H9 (cell line): ENCODE results near the gene FBXO34. TPM values are rescaled to one million over a fixed set of nuclear protein-coding genes. Genes with fewer than 3 reads are reported as not detected.
A peak's percentile ranks its signal among the peaks of the same experiment; 100 is the strongest.
"Not testable (repeated sequence)": the region's sequence is repeated elsewhere in the genome, so short reads cannot be mapped to it uniquely, and the experiment has no call there.

Source experiments
- DNase-seq: peaks from one replicate; pipeline ENCODE4 v3.0.0-alpha.2; 2017
- H2AFZ ChIP-seq: one replicate; pipeline ENCODE4 v1.6.1; 2013; ENCODE audit warnings: mild to moderate bottlenecking, low read length, control low read depth, moderate library complexity
- H2AK5ac ChIP-seq: 2 replicates; pipeline ENCODE4 v1.6.1; 2013; ENCODE audit warnings: low read length, control low read depth, mixed read lengths; ENCODE audit not compliant: insufficient read length
- H2BK120ac ChIP-seq: one replicate; pipeline ENCODE4 v1.6.1; 2013; ENCODE audit warnings: low read depth, mild to moderate bottlenecking, low read length, control low read depth, inconsistent platforms; ENCODE audit not compliant: poor library complexity, severe bottlenecking
- H2BK12ac ChIP-seq: 2 replicates; pipeline ENCODE4 v1.6.1; 2013; ENCODE audit warnings: low read length, control low read depth, mixed read lengths, low read depth; ENCODE audit not compliant: insufficient read length
- H2BK15ac ChIP-seq: 2 replicates; pipeline ENCODE4 v1.6.1; 2013; ENCODE audit warnings: low read depth, low read length, control low read depth
- H2BK20ac ChIP-seq: one replicate; pipeline ENCODE4 v1.6.1; 2013; ENCODE audit warnings: low read depth, mild to moderate bottlenecking, low read length, control low read depth, inconsistent platforms; ENCODE audit not compliant: poor library complexity, severe bottlenecking
- H2BK5ac ChIP-seq: 2 replicates; pipeline ENCODE4 v1.6.1; 2013; ENCODE audit warnings: low read length, control low read depth, mixed read lengths; ENCODE audit not compliant: insufficient read length
- H3K14ac ChIP-seq: 2 replicates; pipeline ENCODE4 v1.6.1; 2013; ENCODE audit warnings: low read length, control low read depth; ENCODE audit not compliant: insufficient read depth
- H3K18ac ChIP-seq: 2 replicates; pipeline ENCODE4 v1.6.1; 2013; ENCODE audit warnings: low read depth, mild to moderate bottlenecking, mixed read lengths, low read length, control low read depth; ENCODE audit not compliant: insufficient read length
- H3K23ac ChIP-seq: 2 replicates; pipeline ENCODE4 v1.6.1; 2013; ENCODE audit warnings: low read length, control low read depth, mixed read lengths, low read depth; ENCODE audit not compliant: insufficient read length
- H3K23me2 ChIP-seq: 2 replicates; pipeline ENCODE4 v1.6.1; 2013; ENCODE audit warnings: low read depth, mild to moderate bottlenecking, mixed read lengths, low read length, control low read depth; ENCODE audit not compliant: insufficient read length, poor library complexity, severe bottlenecking
- H3K27ac ChIP-seq: 2 replicates; pipeline ENCODE4 v1.5.1; 2013; ENCODE audit warnings: low read length, control low read depth, mixed read lengths, low read depth; ENCODE audit not compliant: insufficient read length
- H3K27me3 ChIP-seq: 2 replicates; pipeline ENCODE4 v1.6.1; 2013; ENCODE audit warnings: low read length, control low read depth, inconsistent platforms; ENCODE audit not compliant: insufficient read depth
- H3K4ac ChIP-seq: 2 replicates; pipeline ENCODE4 v1.6.1; 2013; ENCODE audit warnings: low read depth, mild to moderate bottlenecking, control low read depth, inconsistent platforms, low read length, moderate library complexity
- H3K4me1 ChIP-seq: 2 replicates; pipeline ENCODE4 v1.6.1; 2013; ENCODE audit warnings: low read length, control low read depth, inconsistent platforms; ENCODE audit not compliant: insufficient read depth
- H3K4me2 ChIP-seq: 2 replicates; pipeline ENCODE4 v1.6.1; 2013; ENCODE audit warnings: low read length, control low read depth, mixed read lengths; ENCODE audit not compliant: insufficient read length, insufficient read depth
- H3K56ac ChIP-seq: 2 replicates; pipeline ENCODE4 v1.6.1; 2013; ENCODE audit warnings: low read depth, mild to moderate bottlenecking, mixed read lengths, low read length, control low read depth; ENCODE audit not compliant: insufficient read length
- H3K79me1 ChIP-seq: 2 replicates; pipeline ENCODE4 v1.6.1; 2013; ENCODE audit warnings: low read depth, mild to moderate bottlenecking, moderate library complexity, low read length, control low read depth, inconsistent platforms; ENCODE audit not compliant: insufficient read depth, poor library complexity, severe bottlenecking
- H3K79me2 ChIP-seq: 2 replicates; pipeline ENCODE4 v1.6.1; 2013; ENCODE audit warnings: low read length, control low read depth, inconsistent platforms; ENCODE audit not compliant: insufficient read depth
- H3K9ac ChIP-seq: 2 replicates; pipeline ENCODE4 v1.6.1; 2013; ENCODE audit warnings: low read length, control low read depth, mixed read lengths; ENCODE audit not compliant: insufficient read length; ENCODE audit errors: extremely low read depth
- H3K9me3 ChIP-seq: one replicate; pipeline ENCODE4 v1.6.1; 2013; ENCODE audit warnings: low read depth, low read length, inconsistent platforms; ENCODE audit not compliant: control insufficient read depth
- H3T11ph ChIP-seq: one replicate; pipeline ENCODE4 v1.6.1; 2013; ENCODE audit warnings: mild to moderate bottlenecking, low read length, control low read depth, inconsistent platforms
- H4K20me1 ChIP-seq: one replicate; pipeline ENCODE4 v1.6.1; 2013; ENCODE audit not compliant: control insufficient read depth, insufficient read length, insufficient read depth
- H4K5ac ChIP-seq: 2 replicates; pipeline ENCODE4 v1.6.1; 2013; ENCODE audit warnings: low read depth, mild to moderate bottlenecking, mixed read lengths, low read length, control low read depth; ENCODE audit not compliant: insufficient read length
- H4K8ac ChIP-seq: replicated peaks from 2 replicates; pipeline ENCODE4 v1.6.1; 2013; ENCODE audit warnings: low read length, control low read depth, mixed read lengths, low read depth; ENCODE audit not compliant: insufficient read length
- H4K91ac ChIP-seq: 2 replicates; pipeline ENCODE4 v1.6.1; 2013; ENCODE audit warnings: low read depth, mild to moderate bottlenecking, moderate library complexity, mixed read lengths, low read length, control low read depth; ENCODE audit not compliant: insufficient read length
- H3K27ac Mint-ChIP-seq, 3 experiments: 2 replicates in 2 of 3; 3 replicates in 1 of 3; pipeline ENCODE4 v1.8.0; 2020 to 2021; ENCODE audit warnings: mixed read lengths in 3 of 3, mild to moderate bottlenecking in 1 of 3, moderate library complexity in 1 of 3
- H3K27me3 Mint-ChIP-seq: 2 replicates; pipeline ENCODE4 v1.8.0; 2021; ENCODE audit warnings: low read depth, mild to moderate bottlenecking, moderate library complexity, mixed read lengths
- H3K36me3 Mint-ChIP-seq, 3 experiments: 2 replicates in 2 of 3; 3 replicates in 1 of 3; pipeline ENCODE4 v1.8.0; 2020 to 2021; ENCODE audit warnings: low read depth in 3 of 3, mixed read lengths in 3 of 3; ENCODE audit not compliant: insufficient read depth in 1 of 3
- H3K4me1 Mint-ChIP-seq, 2 experiments: 2 replicates each; pipeline ENCODE4 v1.8.0; 2020; ENCODE audit warnings: mixed read lengths in 2 of 2
- H3K4me3 Mint-ChIP-seq, 2 experiments: 2 replicates in 1 of 2; 3 replicates in 1 of 2; pipeline ENCODE4 v1.8.0; 2020 to 2021; ENCODE audit warnings: mild to moderate bottlenecking in 2 of 2, mixed read lengths in 2 of 2, moderate library complexity in 1 of 2
- H3K9me3 Mint-ChIP-seq, 2 experiments: 2 replicates in 1 of 2; 3 replicates in 1 of 2; pipeline ENCODE4 v1.8.0; 2020; ENCODE audit warnings: mild to moderate bottlenecking in 2 of 2, mixed read lengths in 2 of 2, moderate library complexity in 1 of 2
- CTCF ChIP-seq: fragments of 200-600 bp; sonication (generic); conservative IDR thresholded peaks from 3 replicates; pipeline ENCODE4 v1.8.0; 2021; ENCODE audit warnings: antibody characterized with exemption, mild to moderate bottlenecking
- WGBS: extraction: QIAGEN DNeasy Blood & Tissue Kit; methylation state at CpG from one replicate; pipeline ENCODE4 v1.1.7; 2013; ENCODE audit warnings: missing lambda C conversion rate, low lambda C conversion rate, mixed read lengths; ENCODE audit not compliant: insufficient read length; ENCODE audit errors: extremely low coverage; 5-methylcytosine and 5-hydroxymethylcytosine counted together
- total RNA-seq: library from RNA; stranded (reverse); gene quantifications from 2 replicates; pipeline ENCODE4 v1.2.1, GENCODE V29; 2021

FBXO34 gene
- total RNA-seq, 1 experiment from 2014 or later: 12.0 TPM

GRCh38 chr14:55382483-55382882 lies 111.3 kb downstream of the FBXO34 start:
- Mint-ChIP-seq H3K27me3 (no peaks in the 10 kb centered on the region), H3K4me3 (no peak overlapping the region), H3K36me3 (peaks cover 2 to 26% (median 24%) of the 10 kb centered on the region in 3 experiments; a peak in 6 of 7 replicates), H3K9me3 (no peaks in the 10 kb centered on the region), H3K27ac (peak overlapping the region in 1 of 3 experiments; percentile 37; a peak in 1 of 7 replicates), H3K4me1 (peaks cover 7 to 9% of the 10 kb centered on the region in 2 experiments)
- Histone ChIP-seq H3T11ph (no peak overlapping the region), H3K14ac (no peak overlapping the region), H4K8ac (no peak overlapping the region), H3K4ac (no peak overlapping the region), H3K23me2 (no peaks in the 10 kb centered on the region), H3K79me2 (no peaks in the 10 kb centered on the region), H2BK120ac (no peak overlapping the region), H2BK12ac (no peak overlapping the region), H3K79me1 (no peaks in the 10 kb centered on the region), H2BK5ac (no peak overlapping the region), H4K5ac (no peak overlapping the region), H4K91ac (no peak overlapping the region), H3K9ac (no peak overlapping the region), H3K56ac (no peak overlapping the region), H3K27me3 (no peaks in the 10 kb centered on the region), H3K9me3 (no peaks in the 10 kb centered on the region), H2AFZ (no peak overlapping the region), H2AK5ac (no peak overlapping the region), H3K4me1 (no peaks in the 10 kb centered on the region), H3K4me2 (no peak overlapping the region), H3K18ac (no peak overlapping the region), H2BK20ac (no peak overlapping the region), H4K20me1 (no peaks in the 10 kb centered on the region), H3K23ac (no peak overlapping the region), H2BK15ac (no peak overlapping the region), H3K27ac (no peak overlapping the region)
- TF ChIP-seq CTCF: no peak
- no peak for DNase-seq
- WGBS: no CpG with 5 or more reads among the region's 4 CpGs

- not testable (repeated sequence) for H3K4me2 ChIP-seq, H3K4me1 Mint-ChIP-seq, H3K14ac ChIP-seq, H3K4ac ChIP-seq, H3K4me1 ChIP-seq, H3K56ac ChIP-seq, H3K79me1 ChIP-seq, H2BK120ac ChIP-seq, H3K9me3 Mint-ChIP-seq, H3K18ac ChIP-seq, H4K20me1 ChIP-seq, H3T11ph ChIP-seq, H3K4me3 Mint-ChIP-seq, H4K8ac ChIP-seq, H2AK5ac ChIP-seq, H4K91ac ChIP-seq, H3K27me3 ChIP-seq, H2BK12ac ChIP-seq, DNase-seq, H2BK5ac ChIP-seq, H2BK15ac ChIP-seq, H3K27ac ChIP-seq, H2AFZ ChIP-seq, H3K79me2 ChIP-seq, H2BK20ac ChIP-seq, H3K9me3 ChIP-seq, H3K27me3 Mint-ChIP-seq, H3K23me2 ChIP-seq, H3K23ac ChIP-seq, H4K5ac ChIP-seq, H3K9ac ChIP-seq
- no CpG with 5 or more reads among the region's 10 CpGs for WGBS
- Mint-ChIP-seq H3K27ac (peak overlapping the region in 2 of 3 experiments; percentile 30 to 77; a peak in 3 of 7 replicates), H3K36me3 (peaks cover 2 to 27% (median 24%) of the 10 kb centered on the region in 3 experiments; a peak in 6 of 7 replicates)
Measured at GRCh38 chr14:55383056-55383466, 111.8 kb downstream of the FBXO34 start.
